Hepatocyte (in vitro differentiated cells): Measurements from ENCODE around the gene ACOX3. TPM values are rescaled to one million over a fixed set of nuclear protein-coding genes. Genes with fewer than 3 reads are reported as not detected.
"Not testable (repeated sequence)": the region's sequence is repeated elsewhere in the genome, so short reads cannot be mapped to it uniquely, and the experiment has no call there.

Experiments used
- DNase-seq: peaks from one replicate; pipeline ENCODE4 v3.0.0-alpha.2; 2016; ENCODE audit warnings: low spot score
- H2AFZ ChIP-seq: fragments of 200-600 bp; sonication (generic); 2 replicates; pipeline ENCODE4 v1.6.0; 2016; ENCODE audit warnings: antibody characterized with exemption, mild to moderate bottlenecking
- H3K27ac ChIP-seq: fragments of 200-600 bp; sonication (generic); 2 replicates; pipeline ENCODE4 v1.5.1; 2016; ENCODE audit warnings: mild to moderate bottlenecking
- H3K27me3 ChIP-seq: fragments of 200-600 bp; sonication (generic); 2 replicates; pipeline ENCODE4 v1.6.1; 2016
- H3K36me3 ChIP-seq: fragments of 200-600 bp; sonication (generic); replicated peaks from 2 replicates; pipeline ENCODE4 v1.5.1; 2016; ENCODE audit warnings: low read depth; ENCODE audit not compliant: insufficient read depth
- H3K4me1 ChIP-seq: fragments of 200-600 bp; sonication (generic); 2 replicates; pipeline ENCODE4 v1.5.1; 2016; ENCODE audit warnings: mild to moderate bottlenecking, moderate library complexity; ENCODE audit not compliant: insufficient read depth
- H3K4me2 ChIP-seq: fragments of 200-600 bp; sonication (generic); 2 replicates; pipeline ENCODE4 v1.6.0; 2016
- H3K4me3 ChIP-seq: fragments of 200-600 bp; sonication (generic); 2 replicates; pipeline ENCODE4 v1.5.1; 2016; ENCODE audit warnings: mild to moderate bottlenecking
- H3K79me2 ChIP-seq: fragments of 200-600 bp; sonication (generic); 2 replicates; pipeline ENCODE4 v1.6.0; 2017; ENCODE audit warnings: mild to moderate bottlenecking
- H3K9me2 ChIP-seq: fragments of 200-600 bp; sonication (generic); replicated peaks from 2 replicates; pipeline ENCODE4 v1.6.0; 2017; ENCODE audit warnings: mild to moderate bottlenecking; ENCODE audit not compliant: insufficient read depth
- H3K9me3 ChIP-seq: fragments of 200-600 bp; sonication (generic); 2 replicates; pipeline ENCODE4 v1.5.1; 2016; ENCODE audit warnings: low read depth, mild to moderate bottlenecking
- H4K20me1 ChIP-seq: fragments of 200-600 bp; sonication (generic); 2 replicates; pipeline ENCODE4 v1.6.0; 2016; ENCODE audit warnings: mild to moderate bottlenecking; ENCODE audit not compliant: insufficient read depth, poor library complexity, severe bottlenecking
- CTCF ChIP-seq: fragments of 200-600 bp; sonication (generic); IDR thresholded peaks from 2 replicates; pipeline ENCODE4 v1.5.1; 2016; ENCODE audit warnings: antibody characterized with exemption, mild to moderate bottlenecking; ENCODE audit not compliant: poor library complexity
- EZH2 ChIP-seq: fragments of 200-600 bp; sonication (generic); IDR thresholded peaks from 2 replicates; pipeline ENCODE4 v1.6.1; 2016; ENCODE audit warnings: antibody characterized with exemption, mild to moderate bottlenecking, borderline replicate concordance
- EZH2phosphoT487 ChIP-seq: fragments of 200-600 bp; sonication (generic); IDR thresholded peaks from one replicate; pipeline ENCODE4 v1.6.1; 2018; ENCODE audit warnings: antibody characterized with exemption, mild to moderate bottlenecking, low read depth, moderate library complexity; ENCODE audit not compliant: unreplicated experiment, severe bottlenecking
- WGBS: methylation state at CpG from one replicate; pipeline ENCODE4 v1.1.6; 2016; ENCODE audit warnings: low lambda C conversion rate; ENCODE audit errors: missing lambda C conversion rate; 5-methylcytosine and 5-hydroxymethylcytosine counted together
- polyA plus RNA-seq: library from polyadenylated mRNA; unstranded; fragments of >200 nt; fragmentation: Nextera tagmentation; extraction: Ambion mirVana; gene quantifications from 2 replicates; pipeline ENCODE4 v1.2.1, GENCODE V29; 2016
- total RNA-seq: library from RNA; depleted of rRNA; stranded (reverse); fragments of >200 nt; gene quantifications from 2 replicates; pipeline ENCODE4 v1.2.3, GENCODE V29; 2014

The ACOX3 gene
- total and polyA plus RNA-seq, 2 experiments from 2014 or later: 17.6 to 22.5 TPM

GRCh38 chr4:8427262-8427661, 13.3 kb downstream of the ACOX3 start:
- WGBS: 87% methylated on average over 17 of the region's 17 CpGs
- H3K27ac ChIP-seq: no peak overlapping the region

GRCh38 chr4:8422786-8423185, 17.7 kb downstream of the ACOX3 start:
- Histone ChIP-seq H3K9me2 (no peaks in the 10 kb centered on the region), H3K9me3 (no peaks in the 10 kb centered on the region), H3K79me2 (peaks cover 25% of the 10 kb centered on the region), H3K4me1 (peaks cover 6% of the 10 kb centered on the region), H4K20me1 (no peaks in the 10 kb centered on the region), H3K27ac (no peak overlapping the region), H3K27me3 (no peaks in the 10 kb centered on the region), H3K36me3 (no peaks in the 10 kb centered on the region), H3K4me3 (no peak overlapping the region), H3K4me2 (no peak overlapping the region), H2AFZ (no peak overlapping the region)
- DNase-seq: no peak
- 93% methylated on average over 5 of the region's 5 CpGs for WGBS
- TF ChIP-seq EZH2phosphoT487 (no peak), CTCF (no peak), EZH2 (no peak)

More at GRCh38 chr4:8427262-8427661, 13.3 kb downstream of the ACOX3 start:
- Histone ChIP-seq H3K4me1 (peaks cover 6% of the 10 kb centered on the region), H2AFZ (no peak overlapping the region), H3K36me3 (no peaks in the 10 kb centered on the region), H3K9me3 (no peaks in the 10 kb centered on the region), H3K27me3 (no peaks in the 10 kb centered on the region), H3K79me2 (peaks cover 22% of the 10 kb centered on the region), H3K4me3 (peak overlapping the region; percentile 65), H3K9me2 (no peaks in the 10 kb centered on the region), H4K20me1 (no peaks in the 10 kb centered on the region), H3K4me2 (peak overlapping the region; percentile 94)
- no peak for DNase-seq
- TF ChIP-seq CTCF (no peak), EZH2phosphoT487 (no peak), EZH2 (no peak)

GRCh38 chr4:8422327-8422726, 18.2 kb downstream of the ACOX3 start:
- Histone ChIP-seq H3K4me3 (no peak overlapping the region), H3K4me2 (no peak overlapping the region), H3K36me3 (no peaks in the 10 kb centered on the region), H3K27ac (no peak overlapping the region), H3K9me3 (no peaks in the 10 kb centered on the region), H3K79me2 (peaks cover 24% of the 10 kb centered on the region), H3K9me2 (no peaks in the 10 kb centered on the region), H2AFZ (no peak overlapping the region), H3K27me3 (no peaks in the 10 kb centered on the region), H4K20me1 (no peaks in the 10 kb centered on the region), H3K4me1 (peaks cover 2% of the 10 kb centered on the region)
- DNase-seq: no peak
- TF ChIP-seq CTCF: no peak
- TF ChIP-seq EZH2phosphoT487: no peak
- TF ChIP-seq EZH2: no peak
- 61% methylated on average over 4 of the region's 4 CpGs for WGBS

- H3K79me2 ChIP-seq: peaks cover 13% of the 10 kb centered on the region
- H2AFZ ChIP-seq, H3K4me2 ChIP-seq, H3K27ac ChIP-seq, H3K36me3 ChIP-seq, H3K4me3 ChIP-seq, H3K9me3 ChIP-seq, H3K9me2 ChIP-seq, DNase-seq, H4K20me1 ChIP-seq, H3K27me3 ChIP-seq, H3K4me1 ChIP-seq: not testable (repeated sequence)
Measured at GRCh38 chr4:8420151-8420550, 20.4 kb downstream of the ACOX3 start.
